NCI-H1105 (cell line): Measurements from ENCODE around the gene KIF5A.

Experiments
- DNase-seq: peaks from one replicate; lab custom pipeline; 2025; lab: John Stamatoyannopoulos, UW

KIF5A gene

DNA sequence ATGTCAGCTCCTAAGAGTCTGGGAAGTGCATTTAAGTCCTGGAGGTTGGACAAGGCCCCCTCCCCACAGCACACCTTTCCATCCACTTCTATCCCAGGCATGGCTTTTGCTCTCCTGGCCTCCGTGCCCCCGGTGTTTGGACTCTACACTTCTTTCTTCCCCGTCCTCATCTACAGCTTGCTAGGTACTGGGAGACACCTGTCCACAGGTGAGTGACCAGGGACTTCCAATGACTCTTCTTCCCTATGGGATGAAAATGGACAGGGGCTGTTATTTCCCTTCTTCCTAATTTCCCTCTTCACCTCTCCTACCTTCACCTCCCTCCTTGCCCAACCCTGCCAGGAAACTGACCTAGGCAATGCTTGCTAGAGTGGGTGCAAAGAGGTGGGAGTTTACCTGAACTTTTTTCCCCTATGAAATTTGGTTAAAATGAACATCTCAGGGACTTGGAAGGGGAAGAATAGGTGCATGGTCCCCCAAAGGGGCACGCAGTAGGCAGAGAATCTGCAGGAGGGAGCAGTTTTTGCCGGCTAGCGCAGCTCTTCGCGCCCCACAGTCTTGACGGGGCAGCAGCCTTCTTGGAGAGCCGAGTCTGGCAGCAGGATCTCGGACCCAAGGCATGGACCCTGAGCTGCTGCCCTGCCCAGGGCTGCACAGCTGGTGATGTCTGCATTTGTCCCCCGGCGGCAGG is 70.5 kb downstream of the KIF5A start:
- no peak for DNase-seq

DNA sequence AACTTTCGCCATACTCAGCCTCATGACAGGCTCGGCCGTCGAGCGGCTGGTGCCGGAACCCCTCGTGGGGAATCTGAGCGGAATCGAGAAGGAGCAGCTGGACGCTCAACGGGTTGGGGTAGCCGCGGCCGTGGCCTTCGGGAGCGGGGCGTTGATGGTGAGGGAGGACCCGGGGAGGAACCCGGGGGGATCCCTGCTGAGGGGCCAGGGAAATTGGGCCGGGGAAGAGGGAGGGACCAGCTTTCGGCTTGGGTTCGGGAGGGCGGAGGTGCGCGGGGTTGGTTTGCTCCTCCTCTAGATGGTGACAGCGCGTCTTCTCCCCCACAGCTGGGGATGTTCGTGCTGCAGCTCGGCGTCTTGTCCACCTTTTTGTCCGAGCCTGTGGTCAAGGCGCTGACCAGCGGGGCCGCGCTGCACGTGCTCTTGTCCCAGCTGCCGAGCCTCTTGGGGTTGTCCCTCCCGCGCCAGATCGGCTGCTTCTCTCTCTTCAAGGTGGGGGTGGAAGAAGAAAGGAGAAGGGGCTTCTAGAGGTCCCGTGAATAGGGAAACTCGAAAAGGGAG is 71.2 kb downstream of the KIF5A start:
- no peak for DNase-seq

DNA sequence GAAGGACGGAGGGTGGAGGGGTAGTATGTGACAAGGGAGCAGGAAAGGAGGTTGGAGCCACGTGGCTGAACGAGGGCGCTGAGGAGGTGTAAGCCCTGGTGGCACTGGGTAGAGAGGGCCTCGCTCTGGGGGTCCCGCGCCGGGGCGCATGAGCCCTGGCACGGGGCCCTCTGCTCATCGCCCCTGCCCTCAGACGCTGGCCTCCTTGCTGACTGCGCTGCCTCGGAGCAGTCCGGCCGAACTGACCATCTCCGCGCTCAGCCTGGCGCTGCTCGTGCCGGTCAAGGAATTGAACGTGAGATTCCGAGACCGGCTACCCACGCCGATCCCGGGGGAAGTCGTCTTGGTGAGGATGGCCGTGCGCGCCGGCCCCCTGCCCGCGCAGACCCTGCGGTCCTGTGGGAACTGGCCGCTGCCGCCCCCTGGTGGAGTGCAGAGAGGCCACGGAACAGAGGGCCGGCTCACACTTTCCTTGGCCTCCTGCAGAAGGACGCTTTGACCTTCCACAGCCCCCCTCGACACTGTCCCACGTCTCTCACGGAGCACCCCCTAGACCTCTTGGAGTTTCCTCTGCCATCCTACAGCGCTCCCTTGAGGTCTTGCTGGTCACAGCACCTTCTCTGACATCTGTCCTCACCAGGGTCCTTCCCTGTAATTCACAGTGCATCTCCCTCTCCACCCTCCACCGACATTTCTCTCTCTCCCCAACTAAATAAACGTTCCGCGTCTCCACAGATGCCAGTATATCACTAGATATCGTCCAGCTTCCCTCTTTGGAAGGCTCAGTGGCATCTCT is 71.9 kb downstream of the KIF5A start:
- DNase-seq = peak; percentile 30

DNA sequence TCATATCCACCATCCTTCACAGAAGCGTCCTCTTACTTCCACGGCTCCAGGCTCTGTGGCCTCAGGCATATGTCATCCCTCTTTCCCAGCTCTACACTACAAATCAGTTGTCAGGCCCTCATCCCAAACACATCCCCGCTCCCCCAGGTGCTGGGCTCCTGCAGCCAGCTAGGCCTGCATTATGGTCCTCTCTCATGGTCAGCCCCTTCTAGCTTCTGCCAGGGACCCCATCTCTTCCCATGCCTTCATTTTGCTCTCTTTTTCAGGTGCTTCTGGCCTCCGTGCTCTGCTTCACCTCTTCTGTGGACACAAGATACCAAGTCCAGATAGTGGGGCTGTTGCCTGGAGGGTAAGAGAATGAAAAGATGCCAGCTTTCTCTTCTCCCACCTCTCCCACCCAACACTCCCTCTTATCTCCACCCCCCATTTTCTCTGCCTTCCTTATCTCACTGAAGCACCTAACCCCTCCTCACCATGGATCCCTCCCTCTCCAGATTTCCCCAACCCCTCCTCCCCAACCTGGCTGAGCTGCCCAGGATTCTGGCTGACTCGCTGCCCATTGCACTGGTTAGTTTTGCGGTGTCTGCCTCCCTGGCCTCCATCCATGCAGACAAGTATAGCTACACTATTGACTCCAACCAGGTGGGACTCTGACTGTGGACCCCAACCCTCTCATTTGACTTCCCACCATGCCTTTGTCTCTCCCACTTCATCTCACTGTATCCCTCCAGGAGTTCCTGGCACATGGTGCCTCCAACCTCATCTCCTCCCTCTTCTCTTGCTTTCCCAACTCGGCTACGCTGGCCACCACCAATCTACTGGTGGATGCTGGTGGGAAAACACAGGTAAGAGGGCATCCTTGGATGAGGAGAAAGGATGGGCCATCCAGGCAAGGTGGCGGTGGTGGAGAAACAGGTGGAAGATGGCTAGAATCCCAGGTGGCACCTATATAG is 72.7 kb downstream of the KIF5A start:
- DNase-seq = no peak

GRCh38 chr12:57623385-57623784 is 73.5 kb downstream of the KIF5A start:
- no peak for DNase-seq

- no peak for DNase-seq
Measured at GRCh38 chr12:57623811-57624390, 74.1 kb downstream of the KIF5A start.

DNA sequence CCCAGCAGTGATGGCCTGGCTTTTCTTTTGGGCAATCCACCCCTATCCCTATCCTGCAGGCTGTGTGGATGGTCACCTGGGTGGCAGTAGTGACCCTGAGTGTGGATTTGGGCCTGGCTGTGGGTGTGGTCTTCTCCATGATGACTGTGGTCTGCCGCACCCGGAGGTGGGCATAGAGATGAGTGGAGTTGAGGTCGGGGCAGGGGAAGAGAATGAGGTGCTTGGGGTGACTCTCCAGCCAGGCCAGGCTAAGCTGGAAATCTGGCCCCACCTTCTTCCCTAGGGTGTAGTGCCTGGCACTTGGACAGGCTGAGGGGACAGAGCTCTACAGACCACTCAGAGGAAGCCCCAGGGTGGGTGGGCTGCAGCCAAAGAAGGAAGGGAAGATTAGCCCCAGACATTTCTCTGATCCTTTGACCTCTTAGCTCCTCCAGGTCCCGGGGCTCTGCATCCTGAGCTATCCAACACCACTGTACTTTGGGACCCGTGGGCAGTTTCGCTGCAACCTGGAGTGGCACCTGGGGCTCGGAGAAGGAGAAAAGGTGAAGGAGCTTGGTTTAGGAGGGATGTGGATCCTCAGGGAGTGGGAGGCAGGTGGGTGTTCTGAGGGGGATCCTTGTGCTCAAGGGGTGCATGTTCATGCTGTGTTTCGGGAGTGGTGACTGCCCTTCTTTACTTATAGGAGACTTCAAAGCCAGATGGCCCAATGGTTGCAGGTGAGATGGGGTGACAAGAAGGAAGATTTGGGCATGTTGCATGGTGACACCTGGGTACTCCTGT is 74.8 kb downstream of the KIF5A start:
- no peak for DNase-seq

DNA sequence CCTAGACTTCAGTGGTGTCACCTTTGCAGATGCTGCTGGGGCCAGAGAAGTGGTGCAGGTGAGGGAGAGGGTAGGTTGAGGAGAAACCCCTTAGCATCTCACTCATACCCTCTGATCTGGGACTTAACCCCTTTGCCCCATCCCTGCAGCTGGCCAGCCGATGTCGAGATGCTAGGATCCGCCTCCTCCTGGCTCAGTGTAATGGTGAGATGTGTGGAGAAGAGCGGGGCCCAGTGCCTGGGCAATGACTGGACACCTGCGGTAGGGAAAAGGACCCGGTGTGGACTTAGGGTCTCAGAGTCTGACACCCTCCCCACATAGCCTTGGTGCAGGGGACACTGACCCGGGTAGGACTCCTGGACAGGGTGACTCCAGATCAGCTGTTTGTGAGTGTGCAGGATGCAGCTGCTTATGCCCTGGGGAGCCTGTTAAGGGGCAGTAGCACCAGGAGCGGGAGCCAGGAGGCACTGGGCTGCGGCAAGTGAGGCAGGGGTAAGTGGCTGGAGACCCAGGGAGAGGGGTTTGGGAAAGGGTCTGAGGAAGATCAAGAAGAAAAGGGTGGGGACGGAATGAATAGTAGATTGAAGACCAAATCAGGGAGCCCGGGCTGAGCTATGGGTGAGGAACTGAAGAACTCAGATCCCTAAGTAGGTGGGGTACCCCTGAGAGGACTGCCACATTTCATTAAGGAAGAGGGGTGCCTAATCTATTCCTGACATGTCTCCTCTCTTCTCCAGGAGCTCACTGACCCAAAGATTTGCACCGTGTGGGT is 75.6 kb downstream of the KIF5A start:
- no peak for DNase-seq

DNA sequence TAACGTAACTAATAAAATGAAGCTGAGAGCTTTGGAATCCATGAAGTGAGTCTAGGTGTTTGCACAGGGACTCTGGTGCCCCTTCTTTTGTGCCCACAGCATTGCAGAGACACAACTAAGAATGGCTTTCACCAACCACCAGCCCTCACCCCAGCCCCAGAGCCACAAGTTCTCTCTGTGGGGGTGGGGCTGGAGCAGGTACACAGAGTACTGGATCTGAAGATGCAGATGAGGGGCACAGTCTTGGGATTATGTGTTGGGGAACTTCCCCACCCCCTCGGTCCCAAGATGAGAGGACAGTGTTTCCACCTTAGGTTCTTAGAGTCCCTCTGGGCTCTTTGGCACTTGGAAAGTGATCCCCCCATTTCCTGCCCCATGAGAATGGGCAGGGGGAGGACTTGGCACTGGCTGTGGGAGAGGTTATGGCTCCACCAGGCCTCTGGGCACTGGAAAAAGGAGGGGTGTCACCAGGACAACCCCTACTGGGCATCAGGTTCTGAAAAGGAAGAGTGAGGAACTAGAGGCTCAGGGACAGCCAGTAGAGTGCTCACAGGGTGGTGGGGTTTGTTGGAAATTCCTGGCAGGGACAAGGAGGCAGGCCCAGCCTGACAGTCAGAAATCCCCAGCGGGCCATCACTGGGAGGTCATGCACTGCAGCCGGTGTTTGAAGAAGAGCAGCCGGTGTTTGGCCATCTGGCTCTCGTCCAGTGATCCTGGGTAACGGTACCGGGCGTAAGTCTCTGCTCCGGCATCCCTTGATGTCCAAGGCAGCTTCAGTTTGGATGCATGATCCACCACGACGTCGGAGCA is 76.5 kb downstream of the KIF5A start:
- DNase-seq = no peak

DNA sequence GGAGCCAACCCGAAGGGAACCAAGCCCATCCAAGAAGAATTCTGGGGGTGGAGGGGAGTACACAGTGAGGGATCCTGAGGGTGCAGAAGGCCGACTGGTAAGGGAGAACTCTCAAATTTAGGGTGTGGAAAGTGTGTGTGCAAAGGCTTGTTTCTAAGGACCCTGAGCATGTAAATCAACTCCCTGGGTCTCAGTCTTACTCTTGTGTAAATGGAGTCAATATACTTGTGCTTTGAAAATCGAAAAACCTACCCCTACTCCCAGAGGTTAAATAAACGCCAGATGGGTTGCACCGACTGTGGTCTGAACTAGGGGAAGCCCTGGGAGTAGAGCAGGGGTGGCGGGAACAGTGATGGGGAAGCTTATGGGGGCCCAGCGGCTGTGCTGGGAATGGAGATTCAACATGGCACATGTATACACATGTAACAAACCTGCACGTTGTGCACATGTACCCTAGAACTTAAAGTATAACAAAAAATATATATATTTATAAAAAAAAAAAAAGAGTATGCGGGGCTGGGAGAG is 77.1 kb downstream of the KIF5A start:
- no peak for DNase-seq

GRCh38 chr12:57627501-57628279 is 77.8 kb downstream of the KIF5A start:
- DNase-seq = no peak

- no peak for DNase-seq
Measured at GRCh38 chr12:57628280-57629191, 78.7 kb downstream of the KIF5A start.

DNA sequence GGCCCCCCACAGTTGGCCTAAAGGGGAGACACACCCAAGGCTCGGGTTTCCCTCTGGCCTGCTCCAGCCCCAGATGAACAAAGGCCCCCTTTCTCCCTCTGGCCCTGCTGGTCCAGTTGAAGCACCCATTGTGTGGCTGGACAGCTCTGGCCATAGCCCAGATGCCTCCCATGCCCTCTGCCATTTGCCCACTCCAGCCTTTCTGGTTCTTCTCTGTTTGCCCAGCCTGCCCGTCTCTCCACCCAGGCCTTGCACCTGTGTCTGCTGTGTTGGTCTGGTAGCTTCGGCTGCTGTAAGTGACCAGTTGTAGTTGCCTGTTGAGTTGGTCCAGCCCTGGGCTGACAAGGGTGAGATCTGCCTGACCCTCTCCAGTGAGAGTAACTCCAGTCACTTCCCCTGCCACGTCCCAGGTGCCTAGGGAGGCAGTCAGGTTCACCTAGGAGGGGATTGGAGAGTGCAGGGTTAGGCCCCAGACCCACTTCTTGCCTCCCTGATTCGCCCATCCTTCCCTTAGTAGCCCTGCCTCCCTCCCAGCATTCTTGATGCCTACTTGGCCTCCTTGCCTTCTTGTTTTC is 80.1 kb downstream of the KIF5A start:
- DNase-seq = no peak

DNA sequence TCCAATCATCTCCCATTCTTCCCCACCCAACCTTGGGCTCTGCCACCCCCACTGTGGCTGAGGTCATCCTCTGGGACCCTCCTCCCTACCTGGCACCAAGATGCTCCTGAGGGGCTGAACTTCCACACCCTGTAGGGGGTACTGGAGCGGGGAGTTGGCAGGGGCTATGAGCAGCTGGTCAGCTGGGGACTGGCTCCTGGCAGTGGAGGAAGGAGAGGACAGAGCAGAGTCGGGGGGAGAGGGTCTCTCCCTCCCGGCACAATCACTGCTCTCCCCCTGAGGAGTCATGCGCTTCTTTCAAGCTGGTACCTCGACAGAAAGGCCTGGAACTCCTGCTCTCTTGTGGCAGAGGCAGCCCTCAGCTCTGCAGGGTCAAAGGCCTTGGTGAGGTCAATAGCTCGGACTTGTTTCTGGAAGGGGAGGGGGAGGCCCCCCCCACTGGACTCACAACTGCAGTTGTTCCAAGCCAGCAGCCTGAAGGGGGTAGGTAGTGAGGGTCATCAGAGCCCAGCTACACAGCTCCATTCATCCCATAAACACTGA is 81.1 kb downstream of the KIF5A start:
- DNase-seq = no peak

GRCh38 chr12:57631566-57632072 is 81.8 kb downstream of the KIF5A start:
- DNase-seq = no peak
